ENCODE data around the gene ULK3.
A peak's percentile ranks its signal among the peaks of the same experiment; 100 is the strongest.

ULK3 gene

DNA sequence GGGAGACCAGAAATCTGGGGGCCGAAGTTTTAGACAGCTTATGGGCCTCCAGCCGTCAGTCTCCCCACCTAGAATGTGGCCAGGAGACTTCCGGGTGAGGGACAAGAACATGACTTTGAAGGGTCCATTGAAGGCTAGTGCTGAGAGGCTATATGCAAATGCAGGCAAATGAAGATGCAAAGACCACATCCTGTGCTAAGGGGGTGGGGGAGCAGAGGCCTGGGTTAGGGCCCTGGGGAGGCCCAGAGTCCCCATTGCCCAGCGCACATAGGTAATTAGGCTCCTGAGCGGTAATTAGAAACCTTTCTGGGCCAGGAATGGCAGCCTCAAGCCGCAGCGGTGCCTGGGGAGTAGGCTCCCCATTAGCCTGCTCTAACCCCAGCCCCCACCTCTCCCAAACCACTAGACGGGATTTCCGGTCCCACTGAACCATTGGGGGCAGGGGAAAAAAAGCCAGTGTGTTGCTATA, 54.2 kb downstream of the ULK3 start:
- H3K36me3 ChIP-seq (ENCODE audit: control insufficient read depth in 2 of 2, insufficient read depth in 1 of 2, low read length in 2 of 2), result peaks cover 0 to 30% of the 10 kb centered on the region in 2 experiments; a peak in 1 of 3 replicates
- H3K4me3 ChIP-seq (ENCODE audit: low read depth, low read length), result no peak overlapping the region
- ChIA-PET CTCF (interaction anchor here (0.6 to 25.7 kb wide), 16 partner anchors 10 to 541 kb away, joined by 3 to 649 read pairs (median 6); partner anchors contain the start of genes CSK and ULK3), POLR2A (interaction anchor here (1.3 kb wide), 1 partner anchor 101 kb away, joined by 4 read pairs; the partner anchor contains the start of gene MPI)
- H3K27ac ChIP-seq (ENCODE audit: extremely low read depth, low read depth, low read length), result peak overlapping the region; percentile 77
- no peaks in the 10 kb centered on the region for H3K9me3 ChIP-seq (ENCODE audit: control insufficient read depth, insufficient read depth, low read depth, low read length)
- H3K4me1 ChIP-seq (ENCODE audit: control insufficient read depth, insufficient read depth, low read length), result peaks cover 58% of the 10 kb centered on the region
- TF ChIP-seq ZNF629 (tag by site-specific recombination; IDR thresholded peaks at IDR 0.05), result no peak
- no peak for TF ChIP-seq ZNF555 (tag by site-specific recombination; conservative IDR thresholded peaks at IDR 0.05)
- TF ChIP-seq ZNF530 (tag by site-specific recombination; IDR thresholded peaks at IDR 0.05; ENCODE audit: low read depth), result no peak
- 0 out of 2 replicates have a peak, but pooled peaks have one; percentile 23 for TF ChIP-seq ZBTB8A (tag by site-specific recombination; IDR thresholded peaks at IDR 0.05)
- TF ChIP-seq SETDB1 (IDR thresholded peaks at IDR 0.05; ENCODE audit: insufficient read length, low read length), result no peak
- no peak for TF ChIP-seq KLF10 (tag by site-specific recombination; IDR thresholded peaks at IDR 0.05)
- TF ChIP-seq SP7 (tag by site-specific recombination; IDR thresholded peaks at IDR 0.05), result peak; percentile 32; the same call in 1 of the 2 replicates
- TF ChIP-seq ZNF558 (tag by site-specific recombination; IDR thresholded peaks at IDR 0.05), result no peak
- TF ChIP-seq, protein P1, sequence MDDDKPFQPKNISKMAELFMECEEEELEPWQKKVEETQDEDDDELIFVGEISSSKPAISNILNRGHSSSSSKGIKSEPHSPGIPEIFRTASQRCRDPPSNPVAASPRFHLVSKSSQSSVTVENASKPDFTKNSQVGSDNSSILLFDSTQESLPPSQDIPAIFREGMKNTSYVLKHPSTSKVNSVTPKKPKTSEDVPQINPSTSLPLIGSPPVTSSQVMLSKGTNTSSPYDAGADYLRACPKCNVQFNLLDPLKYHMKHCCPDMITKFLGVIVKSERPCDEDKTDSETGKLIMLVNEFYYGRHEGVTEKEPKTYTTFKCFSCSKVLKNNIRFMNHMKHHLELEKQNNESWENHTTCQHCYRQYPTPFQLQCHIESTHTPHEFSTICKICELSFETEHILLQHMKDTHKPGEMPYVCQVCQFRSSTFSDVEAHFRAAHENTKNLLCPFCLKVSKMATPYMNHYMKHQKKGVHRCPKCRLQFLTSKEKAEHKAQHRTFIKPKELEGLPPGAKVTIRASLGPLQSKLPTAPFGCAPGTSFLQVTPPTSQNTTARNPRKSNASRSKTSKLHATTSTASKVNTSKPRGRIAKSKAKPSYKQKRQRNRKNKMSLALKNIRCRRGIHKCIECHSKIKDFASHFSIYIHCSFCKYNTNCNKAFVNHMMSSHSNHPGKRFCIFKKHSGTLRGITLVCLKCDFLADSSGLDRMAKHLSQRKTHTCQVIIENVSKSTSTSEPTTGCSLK (tag by site-specific recombination; IDR thresholded peaks at IDR 0.05), result no peak
- TF ChIP-seq ZNF785 (tag by site-specific recombination; IDR thresholded peaks at IDR 0.05), result no peak
- TF ChIP-seq ZNF426 (tag by site-specific recombination; IDR thresholded peaks at IDR 0.05), result no peak
- TF ChIP-seq ZNF202 (tag by site-specific recombination; IDR thresholded peaks at IDR 0.05; ENCODE audit: borderline replicate concordance), result no peak
- no peak for TF ChIP-seq ATF2 (tag by site-specific recombination; IDR thresholded peaks at IDR 0.05; ENCODE audit: low read depth)
- no peak for TF ChIP-seq CTCF (tag by site-specific recombination; IDR thresholded peaks at IDR 0.05)
- TF ChIP-seq ZBTB20 (tag by site-specific recombination; IDR thresholded peaks at IDR 0.05), result no peak
- no peak for TF ChIP-seq ZNF777 (tag by site-specific recombination; IDR thresholded peaks at IDR 0.05; ENCODE audit: borderline replicate concordance)
- TF ChIP-seq, protein P2, sequence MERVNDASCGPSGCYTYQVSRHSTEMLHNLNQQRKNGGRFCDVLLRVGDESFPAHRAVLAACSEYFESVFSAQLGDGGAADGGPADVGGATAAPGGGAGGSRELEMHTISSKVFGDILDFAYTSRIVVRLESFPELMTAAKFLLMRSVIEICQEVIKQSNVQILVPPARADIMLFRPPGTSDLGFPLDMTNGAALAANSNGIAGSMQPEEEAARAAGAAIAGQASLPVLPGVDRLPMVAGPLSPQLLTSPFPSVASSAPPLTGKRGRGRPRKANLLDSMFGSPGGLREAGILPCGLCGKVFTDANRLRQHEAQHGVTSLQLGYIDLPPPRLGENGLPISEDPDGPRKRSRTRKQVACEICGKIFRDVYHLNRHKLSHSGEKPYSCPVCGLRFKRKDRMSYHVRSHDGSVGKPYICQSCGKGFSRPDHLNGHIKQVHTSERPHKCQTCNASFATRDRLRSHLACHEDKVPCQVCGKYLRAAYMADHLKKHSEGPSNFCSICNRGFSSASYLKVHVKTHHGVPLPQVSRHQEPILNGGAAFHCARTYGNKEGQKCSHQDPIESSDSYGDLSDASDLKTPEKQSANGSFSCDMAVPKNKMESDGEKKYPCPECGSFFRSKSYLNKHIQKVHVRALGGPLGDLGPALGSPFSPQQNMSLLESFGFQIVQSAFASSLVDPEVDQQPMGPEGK (tag by site-specific recombination; IDR thresholded peaks at IDR 0.05), result peak; percentile 27; the same call in 1 of the 2 replicates
- TF ChIP-seq ZNF449 (tag by site-specific recombination; IDR thresholded peaks at IDR 0.05), result no peak
- TF ChIP-seq, protein P3, sequence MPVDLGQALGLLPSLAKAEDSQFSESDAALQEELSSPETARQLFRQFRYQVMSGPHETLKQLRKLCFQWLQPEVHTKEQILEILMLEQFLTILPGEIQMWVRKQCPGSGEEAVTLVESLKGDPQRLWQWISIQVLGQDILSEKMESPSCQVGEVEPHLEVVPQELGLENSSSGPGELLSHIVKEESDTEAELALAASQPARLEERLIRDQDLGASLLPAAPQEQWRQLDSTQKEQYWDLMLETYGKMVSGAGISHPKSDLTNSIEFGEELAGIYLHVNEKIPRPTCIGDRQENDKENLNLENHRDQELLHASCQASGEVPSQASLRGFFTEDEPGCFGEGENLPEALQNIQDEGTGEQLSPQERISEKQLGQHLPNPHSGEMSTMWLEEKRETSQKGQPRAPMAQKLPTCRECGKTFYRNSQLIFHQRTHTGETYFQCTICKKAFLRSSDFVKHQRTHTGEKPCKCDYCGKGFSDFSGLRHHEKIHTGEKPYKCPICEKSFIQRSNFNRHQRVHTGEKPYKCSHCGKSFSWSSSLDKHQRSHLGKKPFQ (tag by site-specific recombination; IDR thresholded peaks at IDR 0.05), result no peak
- no peak for TF ChIP-seq REPIN1 (tag by site-specific recombination; IDR thresholded peaks at IDR 0.05; ENCODE audit: low read depth)
- TF ChIP-seq, protein P4, sequence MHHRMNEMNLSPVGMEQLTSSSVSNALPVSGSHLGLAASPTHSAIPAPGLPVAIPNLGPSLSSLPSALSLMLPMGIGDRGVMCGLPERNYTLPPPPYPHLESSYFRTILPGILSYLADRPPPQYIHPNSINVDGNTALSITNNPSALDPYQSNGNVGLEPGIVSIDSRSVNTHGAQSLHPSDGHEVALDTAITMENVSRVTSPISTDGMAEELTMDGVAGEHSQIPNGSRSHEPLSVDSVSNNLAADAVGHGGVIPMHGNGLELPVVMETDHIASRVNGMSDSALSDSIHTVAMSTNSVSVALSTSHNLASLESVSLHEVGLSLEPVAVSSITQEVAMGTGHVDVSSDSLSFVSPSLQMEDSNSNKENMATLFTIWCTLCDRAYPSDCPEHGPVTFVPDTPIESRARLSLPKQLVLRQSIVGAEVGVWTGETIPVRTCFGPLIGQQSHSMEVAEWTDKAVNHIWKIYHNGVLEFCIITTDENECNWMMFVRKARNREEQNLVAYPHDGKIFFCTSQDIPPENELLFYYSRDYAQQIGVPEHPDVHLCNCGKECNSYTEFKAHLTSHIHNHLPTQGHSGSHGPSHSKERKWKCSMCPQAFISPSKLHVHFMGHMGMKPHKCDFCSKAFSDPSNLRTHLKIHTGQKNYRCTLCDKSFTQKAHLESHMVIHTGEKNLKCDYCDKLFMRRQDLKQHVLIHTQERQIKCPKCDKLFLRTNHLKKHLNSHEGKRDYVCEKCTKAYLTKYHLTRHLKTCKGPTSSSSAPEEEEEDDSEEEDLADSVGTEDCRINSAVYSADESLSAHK (tag by site-specific recombination; IDR thresholded peaks at IDR 0.05), result peak; percentile 82
